ENCODE results near the gene SAMHD1.
"Not testable (repeated sequence)": the region's sequence is repeated elsewhere in the genome, so short reads cannot be mapped to it uniquely, and the experiment has no call there.

Gene SAMHD1

GRCh38 chr20:36850759-36851158 is 100.7 kb downstream of the SAMHD1 start:
- DNase-seq: no peak

GRCh38 chr20:36849333-36850065 is 102.0 kb downstream of the SAMHD1 start:
- no peak for DNase-seq

GRCh38 chr20:36848677-36849076 is 102.8 kb downstream of the SAMHD1 start:
- DNase-seq: no peak

- no peak for DNase-seq
Observed at GRCh38 chr20:36848078-36848660, 103.3 kb downstream of the SAMHD1 start.

- no peak for DNase-seq
Observed at GRCh38 chr20:36847710-36848040, 103.8 kb downstream of the SAMHD1 start.

GRCh38 chr20:36847009-36847709 is 104.3 kb downstream of the SAMHD1 start:
- no peak for DNase-seq

- DNase-seq: no peak
Observed at GRCh38 chr20:36845288-36845971, 106.1 kb downstream of the SAMHD1 start.

GRCh38 chr20:36841030-36841429 is 110.5 kb downstream of the SAMHD1 start:
- not testable (repeated sequence) for DNase-seq
